ENCODE data around the gene INHBE. TPM values are rescaled to one million over a fixed set of nuclear protein-coding genes. Genes with fewer than 3 reads are reported as not detected.

The INHBE gene
- total and polyA plus RNA-seq, 3 experiments from 2014 or later: 0.38 to 0.61 TPM; not detected in 1

DNA sequence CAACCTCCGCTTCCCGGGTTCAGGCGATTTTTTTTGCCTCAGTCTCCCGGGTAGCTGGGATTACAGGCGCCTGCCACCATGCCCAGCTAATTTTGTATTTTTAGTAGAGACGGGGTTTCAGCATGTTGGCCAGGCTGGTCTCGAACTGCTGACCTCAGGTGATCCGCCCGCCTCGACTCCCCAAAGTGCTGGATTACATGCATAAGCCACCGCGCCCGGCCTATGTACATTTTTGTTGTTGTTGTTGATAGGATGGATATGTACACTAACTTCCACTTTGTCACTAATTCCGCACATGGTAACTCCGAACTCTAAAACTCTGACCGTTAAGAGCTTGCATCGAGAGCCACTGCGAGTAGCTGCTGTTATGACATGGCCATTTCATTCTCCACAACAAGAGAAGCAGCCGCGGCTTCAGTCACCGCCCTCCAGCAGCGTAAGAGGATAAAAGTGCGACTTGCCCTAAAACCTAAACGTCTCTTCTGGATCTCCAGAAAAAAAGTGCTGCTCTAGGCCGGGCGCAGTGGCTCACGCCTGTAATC, 32.0 kb downstream of the INHBE start:
- no peak overlapping the region for H3K27ac ChIP-seq (ENCODE audit: low read depth, low read length)
- Mint-ChIP-seq H3K27ac (peak overlapping the region; percentile 80 to 99 (median 96)), H3K9me3 (no peaks in the 10 kb centered on the region), H3K27me3 (no peaks in the 10 kb centered on the region), H3K36me3 (peaks cover 0 to 40% (median 9%) of the 10 kb centered on the region in 3 donors), H3K4me1 (peaks cover 32 to 41% (median 37%) of the 10 kb centered on the region in 3 donors), H3K4me3 (peak overlapping the region in 3 of 7 donors; percentile 28 to 96 (median 95))
- H3K9me3 ChIP-seq (ENCODE audit: low read length): no peaks in the 10 kb centered on the region
- no peaks in the 10 kb centered on the region for H3K27me3 ChIP-seq (ENCODE audit: insufficient read depth, low read length, poor library complexity, severe bottlenecking)
- no peak overlapping the region for H3K4me3 ChIP-seq (ENCODE audit: low read length)
- H3K4me1 ChIP-seq (ENCODE audit: insufficient read depth, low read length): peaks cover 19% of the 10 kb centered on the region
- CTCF ChIA-PET: interaction anchor here (0.8 to 4.8 kb wide), 6 partner anchors 9 to 253 kb away, joined by 3 to 22 read pairs (median 4); partner anchors contain the start of gene GLI1
- DNase-seq: no peak
- H3K36me3 ChIP-seq (ENCODE audit: insufficient read depth, low read length): peaks cover 29% of the 10 kb centered on the region
- POLR2A ChIA-PET: interaction anchor here (0.6 to 1.7 kb wide), 3 partner anchors 10 to 68 kb away, joined by 3 to 6 read pairs (median 4); partner anchors contain the start of gene DDIT3

DNA sequence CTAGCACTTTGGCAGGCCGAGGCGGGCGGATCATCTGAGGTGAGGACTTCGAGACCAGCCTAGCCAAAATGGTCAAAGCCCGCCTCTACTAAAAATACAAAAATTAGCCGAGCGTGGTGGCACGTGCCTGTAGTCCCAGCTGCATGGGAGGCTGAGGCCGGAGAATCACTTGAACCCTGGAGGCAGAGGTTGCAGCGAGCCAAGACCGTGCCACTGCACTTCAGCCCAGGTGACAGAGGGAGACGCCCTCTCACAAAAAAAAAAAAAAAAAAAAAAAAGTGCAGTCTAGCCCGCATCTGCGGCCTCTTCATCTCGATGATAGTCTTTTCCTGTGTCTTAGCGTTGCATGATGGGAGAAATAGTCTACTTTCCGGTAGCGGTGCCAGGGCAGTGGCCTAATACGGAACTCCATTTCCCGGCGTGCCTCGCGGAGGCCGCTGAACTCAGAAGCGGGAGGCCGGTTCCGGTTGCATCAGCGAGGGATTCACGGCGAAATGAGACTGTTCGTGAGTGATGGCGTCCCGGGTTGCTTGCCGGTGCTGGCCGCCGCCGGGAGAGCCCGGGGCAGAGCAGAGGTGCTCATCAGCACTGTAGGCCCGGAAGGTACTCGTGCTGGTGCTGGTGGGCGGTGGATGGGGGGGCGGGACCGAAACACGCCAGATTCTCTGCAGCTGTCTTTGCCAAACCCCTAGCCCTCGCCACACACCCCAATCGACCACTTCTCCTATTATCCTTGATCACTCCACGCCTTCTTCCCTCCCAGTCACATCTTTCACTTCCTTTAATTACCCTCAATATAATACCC, 32.7 kb downstream of the INHBE start, which contains the start of gene MARS1:
Gene MARS1, plus strand, starts transcription at position 472 of the 805 bp plus-strand sequence. Its CDS starts 23 bp downstream, at position 495.
- Mint-ChIP-seq H3K4me1 (peaks cover 32 to 44% (median 37%) of the 10 kb centered on the region in 3 donors), H3K27ac (peak within 1 kb of the TSS; percentile 80 to 99 (median 96))

DNA sequence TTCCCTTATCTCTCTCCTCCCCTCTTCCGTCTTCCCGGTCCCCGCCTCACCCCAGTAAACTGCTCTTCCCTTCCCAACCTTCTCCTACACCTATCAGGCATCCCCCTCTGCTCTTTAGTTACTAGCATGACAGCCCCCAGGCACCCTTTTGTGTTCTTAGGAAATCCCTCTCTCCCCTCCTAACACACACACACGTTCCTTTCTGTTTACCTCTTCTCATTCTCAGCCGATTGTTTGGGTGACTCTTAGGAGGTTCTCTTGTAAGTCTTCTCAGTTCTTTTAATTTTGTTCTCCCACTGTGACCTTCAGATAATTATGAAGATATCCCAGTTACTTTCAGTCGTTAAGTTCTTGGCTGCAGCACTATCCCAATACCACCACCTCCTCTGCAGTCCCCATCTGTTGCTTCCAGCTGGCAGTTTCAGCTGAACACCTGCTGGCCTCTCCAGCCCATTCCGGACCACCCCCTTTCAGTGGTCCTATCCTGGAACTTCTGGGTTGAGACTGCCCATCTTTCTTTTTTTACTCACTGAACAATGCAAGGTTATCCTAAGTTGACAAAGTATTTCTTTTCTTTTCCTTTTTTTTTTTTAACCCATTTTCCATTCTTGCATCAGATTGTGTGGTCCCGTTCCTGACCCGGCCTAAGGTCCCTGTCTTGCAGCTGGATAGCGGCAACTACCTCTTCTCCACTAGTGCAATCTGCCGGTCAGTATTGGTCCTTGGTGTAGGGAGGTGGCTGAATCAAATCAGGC, 33.5 kb downstream of the INHBE start:
- POLR2A ChIA-PET: interaction anchor here (0.7 to 1.7 kb wide), 2 partner anchors 11 to 33 kb away, joined by 3 to 4 read pairs; partner anchors contain the start of gene INHBE

More for the DNA sequence above, 32.7 kb downstream of the INHBE start, which contains the start of gene MARS1:
- Histone ChIP-seq H3K27ac (ENCODE audit: low read depth, low read length) (peak within 1 kb of the TSS; percentile 71), H3K9me3 (ENCODE audit: low read length) (no peaks in the 10 kb centered on the region), H3K27me3 (ENCODE audit: insufficient read depth, low read length, poor library complexity, severe bottlenecking) (no peaks in the 10 kb centered on the region), H3K4me3 (ENCODE audit: low read length) (peak within 1 kb of the TSS; percentile 86), H3K4me1 (ENCODE audit: insufficient read depth, low read length) (peaks cover 19% of the 10 kb centered on the region), H3K36me3 (ENCODE audit: insufficient read depth, low read length) (peaks cover 32% of the 10 kb centered on the region)
- H3K9me3 Mint-ChIP-seq: no peaks in the 10 kb centered on the region
- no peaks in the 10 kb centered on the region for H3K27me3 Mint-ChIP-seq
- H3K4me3 Mint-ChIP-seq: peak within 1 kb of the TSS; percentile 93 to 99 (median 97)
- POLR2A ChIA-PET: interaction anchor here (1.4 to 1.7 kb wide), 2 partner anchors 11 to 32 kb away, joined by 4 to 6 read pairs; partner anchors contain the start of gene DDIT3
- peak; percentile 85 to 95 (median 92) for DNase-seq
- H3K36me3 Mint-ChIP-seq: peaks cover 2 to 46% (median 13%) of the 10 kb centered on the region in 3 donors
- CTCF ChIA-PET: interaction anchor here (0.8 to 4.8 kb wide), 5 partner anchors 10 to 253 kb away, joined by 3 to 22 read pairs (median 3); no protein-coding TSS in a partner anchor

DNA sequence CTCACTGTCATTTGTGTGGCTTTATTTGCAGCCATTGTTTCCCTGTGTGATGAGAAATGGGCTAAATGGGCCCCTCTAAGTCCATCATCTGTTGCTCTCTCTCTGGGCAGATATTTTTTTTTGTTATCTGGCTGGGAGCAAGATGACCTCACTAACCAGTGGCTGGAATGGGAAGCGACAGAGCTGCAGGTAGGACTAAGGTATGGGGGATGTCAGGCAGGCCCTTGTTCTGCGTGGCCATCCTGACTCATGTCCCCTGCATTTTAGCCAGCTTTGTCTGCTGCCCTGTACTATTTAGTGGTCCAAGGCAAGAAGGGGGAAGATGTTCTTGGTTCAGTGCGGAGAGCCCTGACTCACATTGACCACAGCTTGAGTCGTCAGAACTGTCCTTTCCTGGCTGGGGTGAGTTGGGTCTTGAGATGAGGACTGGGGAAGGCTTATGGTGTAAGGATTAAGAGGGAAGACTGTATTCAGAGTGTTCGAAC, 34.1 kb downstream of the INHBE start:
- H3K27ac ChIP-seq (ENCODE audit: low read depth, low read length): peak overlapping the region; percentile 71
- peaks cover 19% of the 10 kb centered on the region for H3K4me1 ChIP-seq (ENCODE audit: insufficient read depth, low read length)
- no peaks in the 10 kb centered on the region for H3K9me3 Mint-ChIP-seq
- no peaks in the 10 kb centered on the region for H3K9me3 ChIP-seq (ENCODE audit: low read length)
- no peaks in the 10 kb centered on the region for H3K27me3 Mint-ChIP-seq
- H3K36me3 ChIP-seq (ENCODE audit: insufficient read depth, low read length): peaks cover 33% of the 10 kb centered on the region
- ChIA-PET CTCF (interaction anchor here (2.2 to 4.8 kb wide), 2 partner anchors 12 to 15 kb away, joined by 4 to 22 read pairs; no protein-coding TSS in a partner anchor), POLR2A (interaction anchor here (0.7 to 1.1 kb wide), 2 partner anchors 28 to 34 kb away, joined by 3 read pairs; partner anchors contain the start of gene INHBE)
- H3K4me3 Mint-ChIP-seq: peak overlapping the region; percentile 93 to 99 (median 97)
- DNase-seq: no peak
- H3K27ac Mint-ChIP-seq: peak overlapping the region in 7 of 8 donors; percentile 15 to 99 (median 96)
- H3K36me3 Mint-ChIP-seq: peaks cover 5 to 52% (median 14%) of the 10 kb centered on the region in 3 donors
- peak overlapping the region; percentile 86 for H3K4me3 ChIP-seq (ENCODE audit: low read length)
- H3K4me1 Mint-ChIP-seq: peaks cover 27 to 39% (median 30%) of the 10 kb centered on the region in 3 donors
- no peaks in the 10 kb centered on the region for H3K27me3 ChIP-seq (ENCODE audit: insufficient read depth, low read length, poor library complexity, severe bottlenecking)

More for the DNA sequence above, 33.5 kb downstream of the INHBE start:
- H3K4me3 Mint-ChIP-seq: peak overlapping the region; percentile 93 to 99 (median 97)
- H3K4me1 Mint-ChIP-seq: peaks cover 27 to 39% (median 30%) of the 10 kb centered on the region in 3 donors
- Histone ChIP-seq H3K4me3 (ENCODE audit: low read length) (peak overlapping the region; percentile 86), H3K27me3 (ENCODE audit: insufficient read depth, low read length, poor library complexity, severe bottlenecking) (no peaks in the 10 kb centered on the region), H3K27ac (ENCODE audit: low read depth, low read length) (peak overlapping the region; percentile 71), H3K9me3 (ENCODE audit: low read length) (no peaks in the 10 kb centered on the region), H3K4me1 (ENCODE audit: insufficient read depth, low read length) (peaks cover 19% of the 10 kb centered on the region), H3K36me3 (ENCODE audit: insufficient read depth, low read length) (peaks cover 33% of the 10 kb centered on the region)
- H3K27ac Mint-ChIP-seq: peak overlapping the region; percentile 80 to 99 (median 96)
- no peak for DNase-seq
- no peaks in the 10 kb centered on the region for H3K9me3 Mint-ChIP-seq
- H3K36me3 Mint-ChIP-seq: peaks cover 5 to 49% (median 14%) of the 10 kb centered on the region in 3 donors
- no peaks in the 10 kb centered on the region for H3K27me3 Mint-ChIP-seq
- CTCF ChIA-PET: interaction anchor here (2.2 to 4.8 kb wide), 2 partner anchors 11 to 14 kb away, joined by 4 to 22 read pairs; no protein-coding TSS in a partner anchor

DNA sequence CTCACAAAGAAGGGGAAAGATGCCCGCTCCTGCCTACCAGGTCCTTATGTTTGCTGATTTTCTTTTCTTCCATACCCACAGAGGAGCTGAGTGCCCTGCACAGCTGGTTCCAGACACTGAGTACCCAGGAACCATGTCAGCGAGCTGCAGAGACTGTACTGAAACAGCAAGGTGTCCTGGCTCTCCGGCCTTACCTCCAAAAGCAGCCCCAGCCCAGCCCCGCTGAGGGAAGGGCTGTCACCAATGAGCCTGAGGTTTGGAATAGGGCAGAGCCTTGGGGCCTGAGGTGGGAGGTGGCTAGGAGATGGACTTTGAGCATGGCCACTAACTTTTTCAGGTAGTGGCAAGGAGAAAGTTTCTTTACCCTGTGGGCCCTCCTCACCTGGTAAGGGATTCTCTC, 35.0 kb downstream of the INHBE start:
- Mint-ChIP-seq H3K9me3 (no peaks in the 10 kb centered on the region), H3K4me3 (peak overlapping the region in 2 of 7 donors; percentile 19 to 34), H3K27me3 (no peaks in the 10 kb centered on the region), H3K4me1 (peaks cover 27 to 39% (median 30%) of the 10 kb centered on the region in 3 donors), H3K27ac (peak overlapping the region in 1 of 8 donors; percentile 22), H3K36me3 (peaks cover 5 to 57% (median 14%) of the 10 kb centered on the region in 3 donors)
- DNase-seq: no peak
- Histone ChIP-seq H3K4me3 (ENCODE audit: low read length) (no peak overlapping the region), H3K27me3 (ENCODE audit: insufficient read depth, low read length, poor library complexity, severe bottlenecking) (no peaks in the 10 kb centered on the region), H3K36me3 (ENCODE audit: insufficient read depth, low read length) (peaks cover 33% of the 10 kb centered on the region), H3K27ac (ENCODE audit: low read depth, low read length) (no peak overlapping the region), H3K9me3 (ENCODE audit: low read length) (no peaks in the 10 kb centered on the region), H3K4me1 (ENCODE audit: insufficient read depth, low read length) (peaks cover 19% of the 10 kb centered on the region)
- ChIA-PET POLR2A (interaction anchor here (1.1 kb wide), 1 partner anchor 27 kb away, joined by 3 read pairs; no protein-coding TSS in a partner anchor), CTCF (interaction anchor here (1.4 to 4.8 kb wide), 4 partner anchors 8 to 31 kb away, joined by 3 to 22 read pairs (median 4); partner anchors contain the start of gene GLI1)

DNA sequence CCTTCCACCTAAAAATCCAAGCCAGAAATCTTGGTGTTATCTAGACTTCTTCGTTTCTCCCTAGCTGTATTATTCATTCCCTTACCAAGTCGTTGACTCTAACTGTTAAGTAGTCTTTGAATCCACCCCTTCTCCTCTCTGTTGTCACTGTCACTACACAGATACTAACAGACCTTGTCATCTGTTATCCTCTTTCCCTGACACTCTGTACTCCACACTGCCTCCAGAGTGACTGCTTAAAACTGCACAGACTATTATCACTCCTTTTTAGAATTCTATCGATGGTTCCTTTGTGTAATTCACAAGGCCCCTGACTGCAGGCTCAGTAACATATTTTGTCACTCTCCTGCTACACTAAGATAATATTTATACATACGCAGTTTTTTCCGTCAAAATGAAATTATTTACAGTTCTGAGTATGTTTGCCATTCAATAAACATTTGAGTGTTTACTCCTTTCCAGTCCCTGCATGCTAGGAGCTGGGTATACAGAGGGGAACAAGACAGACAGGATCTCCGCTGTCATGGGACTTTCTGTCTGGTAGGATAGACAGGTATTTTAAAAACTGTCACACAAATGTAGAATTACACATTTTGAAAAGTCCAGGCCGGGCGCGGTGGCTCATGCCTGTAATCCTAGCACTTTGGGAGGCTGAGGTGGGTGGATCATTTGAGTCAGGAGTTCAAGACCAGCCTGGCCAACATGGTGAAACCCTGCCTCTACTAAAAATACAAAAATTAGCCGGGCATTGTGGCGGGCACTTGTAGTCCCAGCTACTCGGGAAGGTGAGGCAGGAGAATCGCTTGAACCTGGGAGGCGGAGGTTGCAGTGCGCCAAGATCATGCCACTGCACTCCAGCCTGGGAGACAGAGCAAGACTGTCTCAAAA, 36.5 kb downstream of the INHBE start:
- DNase-seq: no peak
- H3K9me3 ChIP-seq (ENCODE audit: low read length): no peaks in the 10 kb centered on the region
- H3K4me1 ChIP-seq (ENCODE audit: insufficient read depth, low read length): peaks cover 19% of the 10 kb centered on the region
- no peak overlapping the region for H3K4me3 ChIP-seq (ENCODE audit: low read length)
- no peak overlapping the region for H3K27ac ChIP-seq (ENCODE audit: low read depth, low read length)
- ChIA-PET POLR2A (no interaction called here), CTCF (interaction anchor here (0.7 to 1.4 kb wide), 3 partner anchors 9 to 33 kb away, joined by 3 read pairs; partner anchors contain the start of gene GLI1)
- no peaks in the 10 kb centered on the region for H3K27me3 ChIP-seq (ENCODE audit: insufficient read depth, low read length, poor library complexity, severe bottlenecking)
- H3K9me3 Mint-ChIP-seq: no peaks in the 10 kb centered on the region
- peaks cover 5 to 68% (median 14%) of the 10 kb centered on the region in 3 donors for H3K36me3 Mint-ChIP-seq
- peaks cover 35% of the 10 kb centered on the region for H3K36me3 ChIP-seq (ENCODE audit: insufficient read depth, low read length)
- peak overlapping the region in 6 of 8 donors; percentile 2 to 80 (median 35) for H3K27ac Mint-ChIP-seq
- H3K27me3 Mint-ChIP-seq: no peaks in the 10 kb centered on the region
- H3K4me3 Mint-ChIP-seq: peak overlapping the region in 2 of 7 donors; percentile 16 to 84
- H3K4me1 Mint-ChIP-seq: peaks cover 27 to 39% (median 30%) of the 10 kb centered on the region in 3 donors

All from CD8-positive, alpha-beta memory T cell (primary cell).